NB4 (cell line): ENCODE results near the gene PRAF2.

Experiments
- MAX ChIP-seq: IDR thresholded peaks from 2 replicates; pipeline ENCODE4 v1.6.1; 2011; ENCODE audit warnings: low read depth, low read length
- POLR2A ChIP-seq: IDR thresholded peaks from 2 replicates; pipeline ENCODE4 v1.6.1; 2011; ENCODE audit warnings: mild to moderate bottlenecking; ENCODE audit not compliant: insufficient read length; ENCODE audit errors: extremely low read depth
- TF ChIP-seq, protein P1 (sequence below): IDR thresholded peaks from one replicate; pipeline ENCODE4 v1.5.1; 2012; ENCODE audit warnings: low read depth, low read length

DNA sequence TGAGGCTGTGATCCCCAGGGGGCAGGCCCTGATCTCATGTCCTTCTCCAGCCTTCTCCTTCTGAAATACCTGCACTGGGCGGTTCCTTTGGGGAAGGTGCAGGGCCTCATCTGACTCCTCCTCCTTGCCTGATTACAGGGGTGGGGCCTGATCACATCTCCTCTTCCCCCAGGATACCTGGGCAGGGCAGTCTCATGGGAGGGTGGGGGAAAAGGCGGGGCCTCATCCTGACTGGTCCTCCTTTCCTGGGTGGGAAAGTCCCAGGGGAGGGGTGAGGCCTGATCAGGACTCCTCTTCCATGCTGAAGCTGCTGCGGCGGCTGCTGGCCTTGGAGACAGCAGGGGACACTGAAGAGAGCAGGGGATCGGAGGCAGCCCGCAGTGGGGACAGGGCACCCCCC, 43.9 kb downstream of the PRAF2 start:
- TF ChIP-seq, protein P1, sequence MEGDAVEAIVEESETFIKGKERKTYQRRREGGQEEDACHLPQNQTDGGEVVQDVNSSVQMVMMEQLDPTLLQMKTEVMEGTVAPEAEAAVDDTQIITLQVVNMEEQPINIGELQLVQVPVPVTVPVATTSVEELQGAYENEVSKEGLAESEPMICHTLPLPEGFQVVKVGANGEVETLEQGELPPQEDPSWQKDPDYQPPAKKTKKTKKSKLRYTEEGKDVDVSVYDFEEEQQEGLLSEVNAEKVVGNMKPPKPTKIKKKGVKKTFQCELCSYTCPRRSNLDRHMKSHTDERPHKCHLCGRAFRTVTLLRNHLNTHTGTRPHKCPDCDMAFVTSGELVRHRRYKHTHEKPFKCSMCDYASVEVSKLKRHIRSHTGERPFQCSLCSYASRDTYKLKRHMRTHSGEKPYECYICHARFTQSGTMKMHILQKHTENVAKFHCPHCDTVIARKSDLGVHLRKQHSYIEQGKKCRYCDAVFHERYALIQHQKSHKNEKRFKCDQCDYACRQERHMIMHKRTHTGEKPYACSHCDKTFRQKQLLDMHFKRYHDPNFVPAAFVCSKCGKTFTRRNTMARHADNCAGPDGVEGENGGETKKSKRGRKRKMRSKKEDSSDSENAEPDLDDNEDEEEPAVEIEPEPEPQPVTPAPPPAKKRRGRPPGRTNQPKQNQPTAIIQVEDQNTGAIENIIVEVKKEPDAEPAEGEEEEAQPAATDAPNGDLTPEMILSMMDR, result no peak
- TF ChIP-seq POLR2A (no peak), MAX (no peak)
